Measurements from ENCODE around the gene CTAGE6. TPM values are rescaled to one million over a fixed set of nuclear protein-coding genes. Genes with fewer than 3 reads are reported as not detected.

CTAGE6 gene
- total RNA-seq, 1 donor, result 0.43 TPM

Small RNAs within 50 kb of the gene (small RNA-seq; reads per million reads assigned to genes)
- not detected for gene RNU6-267P

Other genes starting within 250 kb of the CTAGE6 start
- under 0.01 TPM in 1 of 2 replicates, not detected in the other for gene CTAGE15, start 185.9 kb downstream of the CTAGE6 start, total RNA-seq
- gene TCAF2, start 136.7 kb downstream of the CTAGE6 start, total RNA-seq, result 0.64 and 1.3 TPM in 2 replicates
- gene TCAF1, start 144.5 kb upstream of the CTAGE6 start, total RNA-seq, result 66.7 and 95.4 TPM in 2 replicates
- not detected in 2 replicates for gene OR2F2, start 177.5 kb upstream of the CTAGE6 start, total RNA-seq
- not detected in 2 replicates for gene OR2F1, start 197.1 kb upstream of the CTAGE6 start, total RNA-seq
- gene OR6B1, start 242.6 kb upstream of the CTAGE6 start, total RNA-seq, result under 0.01 TPM in 1 of 2 replicates, not detected in the other